Lower lobe of right lung (tissue), 2 donors: ENCODE data around the gene PPFIA4. TPM values are rescaled to one million over a fixed set of nuclear protein-coding genes. Genes with fewer than 3 reads are reported as not detected.

Experiments used
- ATAC-seq, 2 donors: fragments of 200-7000 bp; cut with Tn5 transposase; one replicate each; pipeline ENCODE4 v1.9.1; 2020 to 2022; ENCODE audit warnings: mild to moderate bottlenecking in 2 of 2, moderate library complexity in 2 of 2
- DNase-seq: peaks from one replicate; pipeline ENCODE4 v3.0.0-alpha.2; 2020
- H3K27ac ChIP-seq: fragments of 200-600 bp; one replicate; pipeline ENCODE4 v1.8.0; 2022
- H3K27me3 ChIP-seq: fragments of 200-600 bp; one replicate; pipeline ENCODE4 v1.8.0; 2022; ENCODE audit warnings: low read depth
- H3K36me3 ChIP-seq: fragments of 200-600 bp; one replicate; pipeline ENCODE4 v1.8.0; 2022; ENCODE audit warnings: mild to moderate bottlenecking
- H3K4me1 ChIP-seq: fragments of 200-600 bp; one replicate; pipeline ENCODE4 v1.8.0; 2022
- H3K4me3 ChIP-seq: fragments of 200-600 bp; one replicate; pipeline ENCODE4 v1.8.0; 2022; ENCODE audit warnings: mild to moderate bottlenecking
- H3K9me3 ChIP-seq: fragments of 200-600 bp; one replicate; pipeline ENCODE4 v1.8.0; 2022
- intact Hi-C: fragments of 100-400 bp; cut with DNase I; formaldehyde crosslinking; loops from one replicate; pipeline ENCODE4 v1.11.0; 2022
- total RNA-seq: library from RNA; stranded (reverse); fragmentation: NEBNext Ultra II Directional; extraction: Animal tissue kit (Norgen Biotek cat#: 25700); gene quantifications from one replicate; pipeline ENCODE4 v1.2.1, GENCODE V29; 2021
- TF ChIP-seq, protein P1 (sequence below): fragments of 200-600 bp; IDR thresholded peaks from one replicate; pipeline ENCODE4 v1.8.0; 2022; ENCODE audit warnings: antibody characterized with exemption, mild to moderate bottlenecking
- donor health status: DM: no; HTN: yes; CAD: no; lungs with severe emphysema.

Gene PPFIA4
- total RNA-seq, 1 donor from 2014 or later: 1.3 TPM

DNA sequence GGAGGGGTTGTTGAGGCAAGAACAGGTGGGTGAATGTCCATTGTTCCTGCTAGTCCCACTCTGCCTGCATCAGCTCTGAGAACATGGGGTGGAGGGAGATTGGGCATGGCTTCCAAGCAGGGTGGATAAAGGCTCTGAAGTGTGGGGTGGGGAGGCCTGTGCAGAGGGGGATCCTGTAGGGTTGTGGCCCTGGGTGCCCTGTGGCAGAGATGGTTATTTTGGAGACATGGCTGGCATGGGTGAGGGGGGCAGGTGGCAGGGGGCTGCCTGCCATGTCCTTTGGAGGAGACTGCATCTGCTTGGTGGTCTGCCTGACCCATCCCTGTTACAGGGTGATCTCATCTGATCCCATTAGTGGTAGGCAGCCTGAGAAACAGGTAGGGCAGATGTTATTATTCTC lies 48.3 kb downstream of the PPFIA4 start:
- TF ChIP-seq, protein P1, sequence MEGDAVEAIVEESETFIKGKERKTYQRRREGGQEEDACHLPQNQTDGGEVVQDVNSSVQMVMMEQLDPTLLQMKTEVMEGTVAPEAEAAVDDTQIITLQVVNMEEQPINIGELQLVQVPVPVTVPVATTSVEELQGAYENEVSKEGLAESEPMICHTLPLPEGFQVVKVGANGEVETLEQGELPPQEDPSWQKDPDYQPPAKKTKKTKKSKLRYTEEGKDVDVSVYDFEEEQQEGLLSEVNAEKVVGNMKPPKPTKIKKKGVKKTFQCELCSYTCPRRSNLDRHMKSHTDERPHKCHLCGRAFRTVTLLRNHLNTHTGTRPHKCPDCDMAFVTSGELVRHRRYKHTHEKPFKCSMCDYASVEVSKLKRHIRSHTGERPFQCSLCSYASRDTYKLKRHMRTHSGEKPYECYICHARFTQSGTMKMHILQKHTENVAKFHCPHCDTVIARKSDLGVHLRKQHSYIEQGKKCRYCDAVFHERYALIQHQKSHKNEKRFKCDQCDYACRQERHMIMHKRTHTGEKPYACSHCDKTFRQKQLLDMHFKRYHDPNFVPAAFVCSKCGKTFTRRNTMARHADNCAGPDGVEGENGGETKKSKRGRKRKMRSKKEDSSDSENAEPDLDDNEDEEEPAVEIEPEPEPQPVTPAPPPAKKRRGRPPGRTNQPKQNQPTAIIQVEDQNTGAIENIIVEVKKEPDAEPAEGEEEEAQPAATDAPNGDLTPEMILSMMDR: no peak
- DNase-seq: no peak
- ATAC-seq: no peak
- Histone ChIP-seq H3K27me3 (peaks cover 16% of the 10 kb centered on the region), H3K4me3 (no peak overlapping the region), H3K4me1 (peaks cover 15% of the 10 kb centered on the region), H3K9me3 (no peaks in the 10 kb centered on the region), H3K36me3 (no peaks in the 10 kb centered on the region), H3K27ac (no peak overlapping the region)
- intact Hi-C loops: no loop called here

GRCh38 chr1:203075236-203076030 lies 49.1 kb downstream of the PPFIA4 start:
- Histone ChIP-seq H3K27me3 (peaks cover 16% of the 10 kb centered on the region), H3K27ac (no peak overlapping the region), H3K4me1 (peaks cover 9% of the 10 kb centered on the region), H3K9me3 (no peaks in the 10 kb centered on the region), H3K4me3 (peak overlapping the region; percentile 56), H3K36me3 (no peaks in the 10 kb centered on the region)
- intact Hi-C loops: no loop called here
- TF ChIP-seq, protein P1: no peak
- ATAC-seq: peak; percentile 54 to 63
- no peak for DNase-seq

- ATAC-seq: peak; percentile 63 to 68
- peaks cover 9% of the 10 kb centered on the region for H3K4me1 ChIP-seq
- H3K36me3 ChIP-seq: no peaks in the 10 kb centered on the region
- H3K27ac ChIP-seq: no peak overlapping the region
- H3K27me3 ChIP-seq: peaks cover 16% of the 10 kb centered on the region
- TF ChIP-seq, protein P1: no peak
- DNase-seq: no peak
- H3K9me3 ChIP-seq: no peaks in the 10 kb centered on the region
- intact Hi-C loops: no loop called here
- H3K4me3 ChIP-seq: peak overlapping the region; percentile 56
These were observed 49.8 kb downstream of the PPFIA4 start for GRCh38 chr1:203076031-203076511.

DNA sequence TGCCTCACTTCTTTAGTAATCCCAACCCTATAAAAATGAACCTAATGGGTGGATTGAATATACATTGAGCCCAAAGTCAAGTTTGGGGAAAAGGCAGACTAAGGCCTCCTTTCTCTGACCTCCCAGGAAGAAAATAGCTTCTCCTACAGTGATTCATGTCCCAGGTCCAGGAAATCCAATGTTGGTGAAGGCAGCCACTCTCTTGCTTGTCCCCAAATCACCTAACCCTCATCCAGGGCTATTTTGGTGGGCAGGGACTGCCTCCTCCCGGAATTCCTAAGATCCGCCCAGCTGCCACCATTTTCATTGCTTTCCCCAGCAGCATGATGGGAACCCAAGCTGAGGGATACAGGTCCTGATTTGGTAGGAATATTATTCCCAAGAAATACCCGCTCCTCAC lies 51.1 kb downstream of the PPFIA4 start:
- TF ChIP-seq, protein P1: no peak
- Histone ChIP-seq H3K27ac (no peak overlapping the region), H3K27me3 (peaks cover 16% of the 10 kb centered on the region), H3K4me3 (no peak overlapping the region), H3K9me3 (no peaks in the 10 kb centered on the region), H3K4me1 (peaks cover 9% of the 10 kb centered on the region), H3K36me3 (no peaks in the 10 kb centered on the region)
- no peak for DNase-seq
- no peak for ATAC-seq
- intact Hi-C loops: no loop called here

GRCh38 chr1:203077956-203078355 lies 51.7 kb downstream of the PPFIA4 start:
- no peak for DNase-seq
- TF ChIP-seq, protein P1: no peak
- Histone ChIP-seq H3K4me1 (peaks cover 9% of the 10 kb centered on the region), H3K27ac (no peak overlapping the region), H3K36me3 (no peaks in the 10 kb centered on the region), H3K27me3 (peaks cover 16% of the 10 kb centered on the region), H3K9me3 (no peaks in the 10 kb centered on the region), H3K4me3 (no peak overlapping the region)
- no peak for ATAC-seq
- intact Hi-C loops: no loop called here
